GM21528 (cell line): ENCODE data around the gene PTPRT.
"Not testable (repeated sequence)": the region's sequence is repeated elsewhere in the genome, so short reads cannot be mapped to it uniquely, and the experiment has no call there.

Source experiments
- ATAC-seq: cut with Tn5 transposase; IDR thresholded peaks from one replicate; pipeline ENCODE4 v1.9.1; 2021; ENCODE audit warnings: mild to moderate bottlenecking, moderate library complexity; ENCODE audit not compliant: unreplicated experiment, low FRiP score

The PTPRT gene

GRCh38 chr20:42923348-42923918 is 266.3 kb downstream of the PTPRT start:
- ATAC-seq: no peak

- no peak for ATAC-seq
Measured at GRCh38 chr20:42920776-42921175, 268.9 kb downstream of the PTPRT start.

GRCh38 chr20:42919316-42919715 is 270.4 kb downstream of the PTPRT start:
- no peak for ATAC-seq

GRCh38 chr20:42915081-42915480 is 274.6 kb downstream of the PTPRT start:
- ATAC-seq: no peak

DNA sequence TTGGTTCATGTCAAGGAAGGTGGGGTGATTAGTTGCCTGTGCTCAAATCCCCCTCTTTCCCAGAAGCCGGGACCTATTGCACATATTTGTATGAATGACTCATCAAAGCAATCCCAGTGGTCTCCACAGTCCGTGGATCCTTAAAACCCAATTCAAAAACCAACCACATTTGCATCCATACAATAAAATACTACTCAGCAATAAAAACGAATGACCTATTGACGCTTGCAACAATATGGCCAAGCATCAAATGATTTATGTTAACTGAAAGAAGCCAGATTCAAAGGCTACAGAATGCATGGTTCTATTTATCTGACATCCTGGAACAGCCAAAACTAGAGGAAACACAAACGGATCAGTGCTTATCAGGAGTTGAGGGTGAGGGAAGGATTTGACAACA is 275.4 kb downstream of the PTPRT start:
- no peak for ATAC-seq

DNA sequence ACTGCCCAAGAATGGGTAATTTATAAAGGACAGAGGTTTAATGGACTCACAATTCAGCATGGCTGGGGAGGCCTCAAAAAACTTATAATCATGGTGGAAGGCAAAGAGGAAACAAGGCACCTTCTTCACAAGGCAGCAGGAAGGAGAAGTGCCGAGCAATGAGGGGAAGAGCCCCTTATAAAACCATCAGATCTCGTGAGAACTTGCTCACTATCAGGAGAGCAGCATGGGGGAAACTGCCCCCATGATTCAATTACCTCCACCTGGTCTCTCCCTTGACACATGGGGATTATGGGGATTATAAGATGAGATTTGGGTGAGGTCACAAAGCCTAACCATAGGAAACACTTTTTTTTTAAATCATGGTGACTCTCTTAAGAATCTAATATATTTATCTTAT is 278.9 kb downstream of the PTPRT start:
- not testable (repeated sequence) for ATAC-seq

DNA sequence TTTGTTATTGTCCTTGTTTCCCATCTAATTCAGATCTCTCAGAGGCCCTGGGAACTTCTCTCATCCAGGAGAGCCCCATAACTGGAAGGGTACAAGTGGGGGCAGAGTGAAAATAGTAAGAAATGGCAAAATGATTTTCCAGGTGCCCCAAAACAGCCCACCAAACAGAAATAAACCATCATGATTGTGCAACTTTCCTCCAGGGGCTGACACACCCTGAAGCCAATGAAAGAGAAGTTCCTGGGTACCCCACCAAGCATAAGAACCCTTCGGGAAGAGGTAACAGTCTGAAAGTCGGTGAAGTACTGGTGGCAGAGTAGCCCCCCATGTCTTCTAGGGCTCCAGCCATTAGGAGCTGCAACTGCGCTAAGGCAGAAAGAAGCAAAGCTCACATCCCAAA is 282.0 kb downstream of the PTPRT start:
- ATAC-seq: no peak

DNA sequence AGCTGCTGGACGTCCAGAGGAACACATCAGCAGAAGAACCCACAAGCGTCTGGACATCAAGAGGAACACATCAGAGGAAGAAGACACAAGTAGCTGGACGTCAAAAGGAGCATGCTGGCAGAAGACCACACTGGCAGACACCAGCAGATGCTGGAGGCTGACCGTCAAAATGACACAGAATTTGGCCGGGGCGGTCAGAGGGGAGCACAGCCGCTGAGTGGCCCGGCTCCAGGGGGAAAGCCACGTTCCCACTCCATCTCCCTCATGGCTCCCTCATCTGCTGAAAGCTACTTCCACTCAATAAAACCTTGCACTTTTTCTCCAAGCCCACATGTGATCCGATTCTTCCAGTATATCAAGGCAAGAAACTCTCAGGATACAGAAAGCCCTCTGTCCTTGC is 283.6 kb downstream of the PTPRT start:
- ATAC-seq: no peak

DNA sequence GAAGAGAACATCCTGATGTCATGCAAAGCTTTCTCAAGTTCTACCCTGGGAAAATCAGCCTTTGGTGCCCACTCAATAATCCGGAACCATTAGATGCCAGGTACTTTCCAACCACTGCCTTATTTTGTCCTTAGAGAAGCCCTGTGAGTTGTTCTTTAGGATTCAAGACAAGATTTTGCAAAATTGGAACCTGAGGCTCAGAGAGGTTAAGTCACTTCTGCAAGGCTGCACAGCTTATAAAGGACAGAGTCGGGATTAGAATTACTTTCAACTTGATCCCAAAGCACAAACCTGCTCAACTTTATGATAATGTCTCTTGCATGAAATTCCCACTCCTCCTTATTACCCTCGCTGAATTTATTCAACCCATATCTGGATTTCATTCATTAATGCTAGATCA is 287.2 kb downstream of the PTPRT start:
- no peak for ATAC-seq

- no peak for ATAC-seq
Measured at GRCh38 chr20:42901689-42902440, 287.8 kb downstream of the PTPRT start.

- not testable (repeated sequence) for ATAC-seq
Measured at GRCh38 chr20:42900764-42901163, 288.9 kb downstream of the PTPRT start.

- no peak for ATAC-seq
Measured at GRCh38 chr20:42895020-42895419, 294.7 kb downstream of the PTPRT start.

DNA sequence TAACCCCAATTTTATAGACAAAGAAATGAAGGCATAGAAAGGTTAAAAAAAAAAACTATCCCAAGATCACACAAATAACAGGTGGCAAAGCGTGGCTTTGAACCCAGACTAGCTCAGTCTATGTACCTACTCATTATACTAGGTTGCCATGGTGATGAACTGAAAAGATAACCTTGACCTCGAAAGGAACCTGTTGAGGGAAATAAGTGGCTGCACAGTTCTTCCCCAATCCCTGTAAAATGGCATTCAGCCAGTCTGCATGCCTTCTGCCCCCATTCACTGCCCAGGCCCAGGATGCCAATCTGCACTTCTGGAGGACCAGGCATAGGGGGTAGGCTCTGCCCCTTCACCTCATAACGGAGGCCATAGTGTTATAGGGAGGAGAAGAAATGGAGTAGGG is 295.2 kb downstream of the PTPRT start:
- ATAC-seq: no peak

GRCh38 chr20:42889517-42889916 is 300.2 kb downstream of the PTPRT start:
- no peak for ATAC-seq

GRCh38 chr20:42887281-42887680 is 302.4 kb downstream of the PTPRT start:
- ATAC-seq: no peak

DNA sequence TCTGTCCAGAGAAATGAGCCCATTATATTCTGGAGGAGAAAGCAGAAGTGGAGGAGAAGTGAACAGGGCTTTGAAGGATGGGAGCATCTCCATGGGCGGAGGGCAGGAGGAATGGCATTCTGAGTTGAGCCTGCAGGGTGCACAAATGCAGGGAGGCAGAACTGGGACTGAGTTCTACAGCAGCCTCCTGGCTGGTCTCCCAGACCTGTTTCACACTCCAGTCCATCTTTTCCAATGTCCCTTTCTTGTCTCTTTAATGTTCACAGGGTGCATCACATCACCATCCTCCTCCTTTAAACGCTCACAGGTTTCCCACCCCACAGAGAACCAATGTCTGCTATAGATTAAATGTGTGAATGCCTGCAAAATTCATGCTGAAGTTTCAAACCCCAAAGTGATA is 302.9 kb downstream of the PTPRT start:
- no peak for ATAC-seq

- no peak for ATAC-seq
Measured at GRCh38 chr20:42886046-42886445, 303.7 kb downstream of the PTPRT start.

GRCh38 chr20:42875581-42875980 is 314.1 kb downstream of the PTPRT start:
- no peak for ATAC-seq

GRCh38 chr20:42873259-42873658 is 316.4 kb downstream of the PTPRT start:
- no peak for ATAC-seq

DNA sequence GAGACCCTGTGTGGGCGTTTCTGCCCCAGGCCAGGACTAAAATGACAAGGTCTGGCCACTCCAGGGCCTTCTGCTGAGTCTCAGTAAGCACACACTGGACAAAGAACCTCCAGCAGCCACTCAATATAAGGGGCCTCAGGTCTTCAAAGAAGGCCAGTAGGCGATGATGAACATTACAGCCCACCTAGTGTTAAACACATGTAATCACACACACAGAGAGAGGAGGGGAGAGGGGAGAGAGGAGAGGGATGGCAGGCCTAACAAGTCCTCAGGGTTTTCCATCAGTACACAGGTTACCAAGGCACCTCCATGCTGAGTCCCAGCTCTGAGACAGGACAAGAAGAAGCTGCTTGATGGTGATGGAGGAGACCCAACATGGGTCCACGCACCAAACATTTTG is 325.6 kb downstream of the PTPRT start:
- ATAC-seq: no peak

- no peak for ATAC-seq
Measured at GRCh38 chr20:42862446-42862845, 327.3 kb downstream of the PTPRT start.

DNA sequence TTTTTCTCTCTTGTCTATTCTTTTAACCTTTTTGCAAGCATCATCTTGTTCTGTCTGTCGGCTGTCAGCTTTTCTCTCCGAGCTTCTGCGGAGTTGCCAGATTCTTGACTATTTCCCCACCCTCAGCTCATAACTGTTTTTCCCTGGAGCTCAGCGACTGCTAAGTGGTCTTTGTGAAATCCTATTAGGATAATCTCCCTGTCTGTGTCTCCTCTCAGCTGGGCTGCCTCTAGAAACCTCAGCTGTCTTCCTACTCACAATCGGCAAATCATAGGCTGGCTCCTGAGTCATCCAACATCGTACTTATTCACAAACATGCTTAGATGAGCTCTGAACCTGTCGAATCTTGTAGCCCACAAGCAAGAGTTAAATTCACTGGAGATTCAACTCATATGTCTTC is 332.3 kb downstream of the PTPRT start:
- no peak for ATAC-seq
